GM12864 (cell line): ENCODE results near the gene METTL1.
A peak's percentile ranks its signal among the peaks of the same experiment; 100 is the strongest.

ENCODE experiments used
- DNase-seq: peaks from one replicate; pipeline ENCODE4 v3.0.0-alpha.2; 2011; ENCODE audit warnings: low read depth
- H3K4me3 ChIP-seq: 2 replicates; pipeline ENCODE4 v1.5.1; 2011; ENCODE audit warnings: mild to moderate bottlenecking, low read depth, low read length, control low read depth
- CTCF ChIP-seq: IDR thresholded peaks from 2 replicates; pipeline ENCODE4 v1.5.1; 2011; ENCODE audit warnings: low read depth, mild to moderate bottlenecking, moderate library complexity, low read length, control low read depth, inconsistent platforms; ENCODE audit errors: missing control alignments

The METTL1 gene

DNA sequence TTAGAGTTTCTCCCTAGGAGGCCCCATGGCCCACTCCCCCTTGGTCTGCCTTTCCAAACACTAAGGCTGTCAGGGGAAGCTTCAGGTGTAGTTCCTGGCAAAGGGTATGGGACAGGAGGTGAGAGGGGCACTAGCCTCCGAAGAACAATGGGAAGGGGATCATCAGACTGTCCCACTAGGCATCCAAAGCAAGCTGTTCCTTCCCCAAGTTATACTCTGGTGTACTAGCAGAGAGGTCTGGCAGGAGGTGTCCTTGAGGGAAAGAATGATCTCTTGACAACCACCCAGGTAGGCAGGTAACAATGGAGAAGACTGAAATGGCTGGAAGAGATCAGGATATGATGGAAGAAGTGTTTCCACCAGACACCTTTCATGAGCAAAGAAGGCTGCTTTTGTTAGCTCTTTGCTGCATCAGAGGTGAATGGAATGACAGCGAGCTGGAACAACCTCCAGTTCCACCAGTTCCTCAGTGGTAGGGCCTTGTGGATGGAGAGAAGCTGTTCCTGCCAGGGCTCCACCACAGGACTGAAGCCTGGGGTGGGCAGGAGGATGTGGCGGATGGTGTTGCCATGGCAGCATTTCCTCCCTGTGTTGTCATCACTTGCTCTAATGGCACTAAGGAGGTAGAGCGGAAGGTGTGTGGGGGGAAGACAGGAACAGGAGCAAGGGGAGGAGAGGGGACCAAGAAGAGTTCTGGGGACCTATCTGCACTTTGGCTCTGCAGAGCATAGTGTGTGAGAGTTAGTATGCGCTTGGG, 31.1 kb downstream of the METTL1 start:
- no peak for TF ChIP-seq CTCF
- H3K4me3 ChIP-seq = peak overlapping the region; percentile 62
- peak; percentile 46 for DNase-seq

GRCh38 chr12:57739914-57740538, 31.9 kb downstream of the METTL1 start:
- TF ChIP-seq CTCF = no peak
- no peak overlapping the region for H3K4me3 ChIP-seq
- DNase-seq = no peak

DNA sequence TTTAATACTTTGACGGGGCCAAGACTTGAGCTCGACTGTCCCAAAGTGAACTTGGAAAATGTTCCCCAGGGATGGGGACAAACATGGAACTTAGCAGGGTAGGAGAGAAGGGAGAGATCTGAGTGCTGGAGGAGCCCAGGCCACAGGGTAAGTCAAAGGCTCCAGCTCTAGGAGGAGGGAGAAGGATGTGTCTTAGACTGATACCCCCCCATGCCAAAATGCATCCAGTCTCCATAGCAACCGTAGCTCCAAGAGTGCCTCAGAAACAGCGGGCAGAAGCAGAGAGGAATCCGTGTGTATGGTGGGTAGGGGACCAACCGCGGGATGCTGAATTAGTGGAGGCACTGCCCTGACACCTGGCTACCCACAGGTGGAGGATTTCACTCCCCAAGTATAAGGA, 32.5 kb downstream of the METTL1 start:
- no peak overlapping the region for H3K4me3 ChIP-seq
- TF ChIP-seq CTCF = no peak
- no peak for DNase-seq

DNA sequence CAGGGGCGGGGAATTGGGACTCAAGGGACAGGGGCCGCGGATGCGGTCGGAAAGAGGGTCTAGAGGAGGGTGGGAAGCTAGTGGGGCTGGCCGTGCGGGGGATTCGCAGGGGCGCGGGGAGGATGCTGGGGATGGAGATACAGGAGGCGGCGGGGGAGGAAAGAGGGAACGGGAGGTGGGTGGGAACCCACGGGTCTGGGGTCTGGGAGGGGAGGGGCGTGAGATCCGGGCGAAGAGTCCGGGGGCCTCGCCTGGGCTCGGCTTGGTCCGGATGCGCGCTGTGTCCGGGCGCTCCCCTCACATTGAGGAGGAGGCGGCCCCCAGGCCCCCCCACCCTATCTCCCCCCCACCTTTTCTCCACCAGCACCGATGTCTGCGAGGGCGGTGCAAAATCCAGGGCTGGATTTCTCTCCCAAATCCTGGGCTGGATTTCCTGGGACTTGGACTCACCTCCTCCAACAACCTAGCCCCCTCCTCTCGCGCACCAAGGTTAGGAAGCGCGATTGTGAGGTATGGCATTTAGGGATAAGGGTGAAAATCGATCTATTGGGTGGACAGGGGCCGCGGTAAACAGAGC, 33.2 kb downstream of the METTL1 start, which contains the start of gene AGAP2:
Gene AGAP2, minus strand, starts transcription at position 82 of the 577 bp plus-strand sequence. CDS start 496 bp downstream, outside the sequence.
- TF ChIP-seq CTCF = no peak
- H3K4me3 ChIP-seq = no peak within 1 kb of the TSS
- no peak for DNase-seq

- no peak overlapping the region for H3K4me3 ChIP-seq
- no peak for DNase-seq
- no peak for TF ChIP-seq CTCF
Observed at GRCh38 chr12:57737467-57738460, 34.1 kb downstream of the METTL1 start.

DNA sequence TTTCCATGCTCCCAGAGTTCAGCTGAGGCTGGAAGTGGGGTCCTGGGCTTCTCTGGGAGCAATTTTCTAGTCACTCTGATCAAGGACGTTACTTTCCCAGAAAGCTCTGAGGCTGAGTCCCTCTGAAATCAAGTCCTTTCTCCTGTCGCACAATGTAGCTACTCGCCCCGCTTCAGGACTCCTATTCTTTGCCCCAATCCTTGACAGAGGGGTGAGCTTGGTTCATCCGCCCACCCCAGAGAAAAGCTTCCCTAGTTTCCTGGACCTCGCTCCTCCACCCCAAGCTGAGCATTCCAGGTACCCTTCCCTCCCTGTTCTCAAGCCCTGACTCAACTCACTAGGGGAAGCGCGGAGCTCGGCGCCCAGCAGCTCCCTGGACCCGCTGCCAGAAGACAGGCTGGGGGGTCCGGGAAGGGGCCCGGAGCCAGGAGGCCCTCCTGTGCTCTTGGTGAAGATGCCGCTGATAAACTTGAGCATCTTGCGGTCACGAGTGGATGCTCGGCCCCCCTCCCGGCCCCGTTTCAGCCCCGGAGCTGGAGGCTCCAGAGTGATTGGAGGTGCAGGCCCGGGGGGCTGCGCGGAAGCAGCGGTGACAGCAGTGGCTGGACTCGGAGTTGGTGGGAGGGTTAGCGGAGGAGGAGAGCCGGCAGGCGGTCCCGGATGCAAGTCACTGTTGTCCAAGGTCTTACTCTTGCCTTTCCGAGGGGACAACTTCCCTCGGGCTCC, 35.0 kb downstream of the METTL1 start:
- H3K4me3 ChIP-seq = no peak overlapping the region
- no peak for DNase-seq
- no peak for TF ChIP-seq CTCF
